Effector CD4-positive, alpha-beta T cell (primary cell): ENCODE results near the gene ATF6B.
"Not testable (repeated sequence)": the region's sequence is repeated elsewhere in the genome, so short reads cannot be mapped to it uniquely, and the experiment has no call there.

Experiments
- DNase-seq: peaks from one replicate; pipeline ENCODE4 v3.0.0-alpha.2; 2020

Gene ATF6B

DNA sequence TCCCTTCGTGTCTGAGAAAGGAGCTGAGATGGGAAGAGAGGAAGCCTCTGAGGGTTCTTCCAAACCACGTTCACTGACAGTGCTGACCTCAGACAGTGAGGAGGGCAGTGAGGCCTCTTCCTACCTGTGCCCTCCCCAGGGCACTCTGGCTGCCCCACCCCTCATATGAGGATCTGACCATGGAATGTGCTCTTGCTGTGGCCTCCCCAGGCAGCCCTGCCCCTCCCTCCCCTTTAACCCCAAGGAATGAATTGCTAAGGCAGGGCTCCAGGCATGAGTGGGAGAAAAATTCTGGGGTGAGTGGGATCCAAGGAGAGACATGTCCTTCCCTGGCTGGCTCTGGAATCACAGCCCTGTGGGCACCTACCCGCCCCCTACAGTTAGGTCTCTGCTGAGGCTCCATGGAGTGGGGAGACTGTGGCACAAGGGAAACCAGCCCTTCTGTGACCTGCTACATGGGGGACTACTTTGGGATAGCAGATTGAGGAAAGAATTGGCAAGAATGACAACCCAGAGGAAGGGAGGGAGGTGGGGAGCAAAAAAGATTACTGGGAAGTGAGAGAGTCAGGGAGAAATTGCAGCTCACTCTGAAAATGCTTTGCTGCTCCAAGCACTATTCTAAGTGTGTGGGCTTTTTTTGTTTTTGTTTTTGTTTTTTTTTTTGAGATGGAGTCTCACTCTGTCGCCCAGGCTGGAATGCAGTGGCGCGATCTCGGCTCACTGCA is 48.3 kb downstream of the ATF6B start:
- DNase-seq = no peak

DNA sequence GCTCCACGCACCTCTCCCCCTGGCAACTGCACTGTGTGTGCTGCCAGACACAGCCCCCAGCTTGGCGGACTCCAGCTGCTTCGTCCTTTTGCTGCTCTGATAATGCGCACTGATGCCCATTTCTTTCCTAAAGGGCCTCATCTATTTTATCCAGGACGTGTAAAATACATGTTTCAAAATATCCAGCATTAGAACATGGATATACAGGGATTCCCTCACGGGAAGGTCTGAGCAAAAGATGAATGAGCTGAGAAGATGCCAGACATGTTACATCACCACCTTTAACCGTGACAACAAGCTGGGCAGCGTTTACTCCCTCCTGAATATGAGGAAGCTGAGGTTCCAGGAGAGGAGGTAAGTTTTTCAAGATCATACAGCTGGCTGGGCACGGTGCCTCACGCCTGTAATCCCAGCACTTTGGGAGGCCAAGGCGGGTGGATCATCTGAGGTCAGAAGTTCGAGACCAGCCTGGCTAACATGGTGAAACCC is 51.7 kb downstream of the ATF6B start:
- DNase-seq = no peak

DNA sequence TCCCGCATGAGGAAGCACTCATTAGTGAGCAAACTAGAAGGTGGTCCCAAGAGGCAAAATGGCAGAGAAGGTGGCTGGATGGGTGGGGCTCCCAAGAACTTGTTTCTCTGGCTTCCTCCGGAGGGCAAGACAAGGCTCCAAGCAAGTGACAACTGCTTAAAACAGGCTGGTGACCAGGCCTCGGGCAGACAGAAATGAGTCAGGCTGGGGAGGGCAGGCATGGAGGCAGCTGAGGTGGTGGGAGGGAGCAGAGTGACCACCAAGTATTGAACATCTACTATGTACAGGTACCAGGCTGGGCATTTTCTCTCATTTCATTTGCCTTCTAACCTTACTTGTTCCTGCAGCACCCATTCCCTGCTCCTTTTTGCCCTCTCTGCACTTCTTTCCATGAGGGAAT is 52.3 kb downstream of the ATF6B start:
- DNase-seq = no peak

DNA sequence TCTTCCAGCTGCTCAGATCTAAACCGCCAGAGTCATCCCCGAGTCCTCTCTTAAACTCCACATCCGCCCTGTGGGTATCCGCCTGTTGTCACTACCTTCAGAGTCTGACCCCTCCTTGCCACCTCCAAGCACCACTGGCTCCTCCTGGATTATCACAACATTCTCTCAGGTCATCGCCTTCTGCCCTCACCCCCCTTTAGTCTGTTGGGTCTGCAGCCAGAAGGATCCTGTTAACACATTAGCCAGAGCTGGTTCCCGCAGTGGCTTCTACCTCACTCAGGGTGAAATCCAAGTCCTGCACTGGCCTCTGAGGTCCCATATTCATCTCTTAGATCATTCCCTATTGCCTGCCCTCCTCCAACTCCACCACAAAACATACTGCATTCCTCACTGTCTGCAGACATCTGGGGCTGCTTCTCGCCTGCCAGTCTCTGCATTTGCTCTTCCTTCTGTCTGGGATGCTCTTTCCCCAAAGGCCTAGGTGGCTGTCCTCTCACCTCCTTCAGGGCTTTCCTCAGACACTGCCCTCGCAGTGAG is 53.0 kb downstream of the ATF6B start:
- DNase-seq = no peak

- DNase-seq = no peak
These were observed 54.4 kb downstream of the ATF6B start for GRCh38 chr6:32073613-32074012.

GRCh38 chr6:32073101-32073500 is 54.9 kb downstream of the ATF6B start:
- DNase-seq = no peak

- no peak for DNase-seq
These were observed 57.1 kb downstream of the ATF6B start for GRCh38 chr6:32070814-32071543.

- DNase-seq = no peak
These were observed 58.0 kb downstream of the ATF6B start for GRCh38 chr6:32069878-32070515.

GRCh38 chr6:32069460-32069859 is 58.6 kb downstream of the ATF6B start:
- DNase-seq = no peak

DNA sequence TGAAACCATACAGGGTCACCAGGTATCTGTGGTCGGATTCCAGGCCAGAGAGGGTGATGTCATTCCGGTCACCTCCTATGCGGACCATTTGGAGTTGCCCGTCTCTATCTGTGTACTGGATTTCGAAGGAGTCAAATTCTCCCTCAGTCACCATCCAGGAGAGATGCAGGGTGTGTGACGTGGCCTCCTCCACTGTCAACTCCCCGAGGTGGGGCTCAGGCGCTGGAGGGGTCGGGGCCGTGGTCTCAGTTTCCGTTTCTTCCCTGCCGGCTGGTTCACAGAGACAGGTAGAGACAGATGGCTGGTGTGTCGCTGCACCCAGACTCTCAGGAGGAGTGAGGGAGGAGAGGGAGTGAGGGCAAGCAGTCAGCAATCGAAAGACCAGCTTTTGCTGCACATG is 59.2 kb downstream of the ATF6B start:
- DNase-seq = no peak

DNA sequence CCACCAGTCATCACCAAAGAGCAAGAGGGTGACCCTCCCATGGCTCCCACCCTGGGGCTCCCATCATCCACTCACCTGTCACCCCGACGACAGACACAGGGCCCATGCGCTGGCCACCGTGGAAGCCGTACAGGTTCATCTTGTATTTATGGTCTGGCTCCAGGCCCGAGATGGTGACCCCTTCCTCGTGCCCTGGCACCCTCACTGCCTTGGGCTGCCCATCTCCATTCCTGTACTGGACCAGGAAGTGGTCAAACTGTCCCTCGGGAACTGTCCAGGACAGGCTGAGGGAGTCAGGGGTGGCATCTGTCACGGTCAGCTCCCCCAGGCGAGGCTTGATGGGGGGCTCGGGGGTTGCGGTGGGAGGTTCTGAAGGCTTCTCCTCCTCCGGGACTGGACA is 59.7 kb downstream of the ATF6B start:
- DNase-seq = not testable (repeated sequence)

GRCh38 chr6:32067521-32067920 is 60.5 kb downstream of the ATF6B start:
- not testable (repeated sequence) for DNase-seq
